Stimulated activated CD8-positive, alpha-beta memory T cell treated with anti-CD3 and anti-CD28 coated beads, Interleukin-4, amount 100 ng/mL, for 48 hours (primary cell): ENCODE results near the gene PSENEN.
A peak's percentile ranks its signal among the peaks of the same experiment; 100 is the strongest.
"Not testable (repeated sequence)": the region's sequence is repeated elsewhere in the genome, so short reads cannot be mapped to it uniquely, and the experiment has no call there.

Experiments used
- DNase-seq: peaks from one replicate; pipeline ENCODE4 v3.0.0-alpha.2; 2020

PSENEN gene

DNA sequence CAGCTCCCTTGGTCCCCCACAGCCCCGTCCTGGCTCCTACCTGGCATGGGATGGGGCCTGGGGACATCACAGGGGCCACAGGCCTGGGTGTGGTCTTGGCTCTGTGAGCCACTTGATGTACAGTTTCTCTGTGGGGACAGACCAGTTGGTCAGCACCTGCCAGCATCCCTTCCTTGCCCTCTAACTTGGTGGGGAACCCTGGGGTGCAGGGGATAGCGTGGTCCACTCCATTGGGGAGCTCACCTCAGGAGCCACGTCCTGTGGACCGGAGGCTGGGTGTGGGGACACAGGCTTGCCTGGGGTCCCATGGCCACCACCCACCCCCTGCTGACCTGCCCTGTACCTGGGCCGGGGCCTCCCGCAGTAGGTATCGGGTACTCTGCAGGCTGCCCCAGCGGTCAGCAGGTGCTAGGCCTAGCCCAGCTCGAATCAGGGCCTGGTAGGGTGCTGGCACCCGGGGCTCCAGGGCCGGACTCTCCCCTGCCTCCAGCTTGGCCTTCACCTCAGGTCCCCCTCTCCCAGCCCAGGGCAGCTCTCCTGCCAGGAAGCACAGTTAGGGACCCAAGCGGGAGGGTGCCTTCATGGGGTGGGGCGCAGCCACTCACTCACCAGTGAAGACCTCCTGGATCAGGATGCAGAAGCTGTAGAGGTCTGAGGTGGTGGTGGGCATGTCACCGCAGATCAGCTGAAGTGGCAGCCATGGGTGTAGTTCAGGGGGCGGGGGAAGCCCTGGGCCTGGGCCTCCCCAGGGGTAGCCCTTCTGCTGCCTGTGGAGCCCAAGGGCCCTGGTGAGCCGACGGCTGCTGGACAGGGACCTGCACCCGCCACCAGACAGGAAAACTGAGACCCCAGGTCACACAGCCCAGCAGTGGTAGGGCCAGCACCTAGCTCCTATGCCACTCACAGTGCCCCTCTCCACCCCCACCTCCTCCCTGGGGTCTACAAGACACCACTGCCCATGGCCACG is 44.8 kb downstream of the PSENEN start:
- no peak for DNase-seq

DNA sequence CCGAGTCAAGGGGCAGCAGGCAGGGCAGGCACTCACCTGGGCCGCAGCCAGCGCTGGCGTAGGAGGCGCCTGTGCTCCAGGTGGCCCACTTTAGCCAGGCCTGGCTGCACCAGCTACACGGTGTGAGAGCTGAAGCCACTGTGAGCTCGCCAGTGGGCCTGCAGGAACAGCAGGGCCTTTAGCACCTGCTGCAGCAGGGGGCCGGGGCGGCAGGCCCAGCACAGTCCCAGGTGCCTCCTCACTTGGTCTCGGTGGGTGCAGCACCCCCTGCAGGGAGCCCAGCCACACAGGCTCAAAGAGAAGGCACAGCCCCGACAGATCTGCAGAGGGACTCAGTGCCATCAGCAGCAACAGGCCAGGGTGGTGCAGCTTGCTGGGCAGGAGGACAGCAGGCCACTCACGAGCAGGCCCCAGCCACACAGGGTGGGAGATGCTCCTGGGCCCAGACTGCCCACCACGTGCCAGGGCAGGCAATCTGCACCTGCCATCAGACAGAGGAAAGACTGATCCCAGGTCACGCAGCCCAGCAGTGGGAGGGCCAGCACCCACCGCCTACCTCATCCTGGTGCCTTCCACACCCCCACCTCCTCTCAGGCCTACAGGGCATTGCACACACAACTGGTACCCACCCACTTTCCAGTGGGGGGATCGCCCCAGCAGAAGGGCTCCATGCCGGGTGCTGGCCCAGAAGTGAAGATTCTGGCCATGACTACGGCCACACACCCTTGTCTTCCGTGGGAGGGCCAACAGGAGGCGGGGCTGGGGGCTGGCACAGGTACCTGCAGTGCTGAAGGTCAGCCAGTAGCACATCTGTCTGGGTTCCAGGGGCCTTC is 45.7 kb downstream of the PSENEN start:
- peak; percentile 32 for DNase-seq

DNA sequence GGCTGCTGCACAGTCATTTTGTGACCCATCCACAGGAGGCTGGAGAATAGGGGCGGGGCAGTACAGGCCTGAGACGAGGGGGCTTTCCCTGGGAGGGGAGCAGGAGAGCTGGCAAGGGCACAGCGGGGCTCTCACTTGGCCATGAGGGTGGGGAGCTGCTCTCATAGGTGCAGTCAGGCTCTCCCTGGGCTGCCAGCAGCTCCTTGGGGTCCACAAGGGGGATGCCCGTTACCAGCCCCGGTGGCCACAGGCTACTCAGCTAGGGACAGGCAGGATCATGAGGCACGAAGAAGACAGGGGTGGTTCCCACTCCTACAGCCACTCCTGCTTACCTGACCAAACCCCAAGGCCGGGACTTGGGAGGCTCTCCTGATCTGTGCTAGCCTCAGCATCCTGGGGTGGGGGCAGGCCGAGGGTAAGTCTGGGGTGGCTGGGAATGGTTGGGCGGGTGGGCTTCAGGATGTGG is 46.4 kb downstream of the PSENEN start:
- DNase-seq, result no peak

DNA sequence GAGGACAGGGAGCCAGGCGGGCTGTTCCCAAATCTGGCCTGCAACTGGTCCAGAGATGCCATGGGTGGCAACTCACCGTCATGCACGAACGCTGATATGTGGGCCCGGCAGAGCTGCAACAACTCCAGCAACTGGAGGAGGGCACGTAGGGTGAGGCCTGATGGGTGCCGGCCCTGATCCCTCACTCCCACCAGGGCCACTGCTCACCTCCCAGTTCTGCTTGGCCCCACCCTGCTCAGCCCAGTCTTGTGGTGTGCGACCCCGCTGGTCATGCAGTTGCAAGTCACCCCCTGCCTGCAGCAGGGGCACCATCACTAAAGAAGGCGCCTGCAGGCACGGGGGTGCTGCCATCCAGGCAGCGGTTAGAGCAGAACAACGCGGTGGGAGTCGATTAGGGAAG is 46.9 kb downstream of the PSENEN start:
- DNase-seq, result no peak

DNA sequence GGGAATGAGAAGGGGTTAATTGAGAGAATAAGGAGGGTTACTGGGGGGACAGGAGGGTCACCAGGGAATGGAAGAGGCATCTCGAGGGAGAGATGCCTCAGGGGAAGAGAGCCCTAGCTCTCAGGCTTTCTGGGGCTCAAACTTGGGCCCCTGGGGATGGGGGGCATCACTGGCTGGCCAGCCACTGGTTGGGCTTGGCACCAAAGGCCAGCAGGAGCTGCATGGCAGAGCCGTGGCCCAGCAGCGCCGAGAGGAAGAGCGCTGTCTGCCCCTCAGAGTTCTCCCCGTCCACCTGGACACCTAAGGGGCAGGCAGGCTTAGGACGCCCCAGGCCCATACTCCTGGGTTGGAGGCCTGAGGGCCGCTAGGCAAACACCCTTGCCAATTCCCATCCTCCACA is 47.4 kb downstream of the PSENEN start:
- DNase-seq, result no peak

DNA sequence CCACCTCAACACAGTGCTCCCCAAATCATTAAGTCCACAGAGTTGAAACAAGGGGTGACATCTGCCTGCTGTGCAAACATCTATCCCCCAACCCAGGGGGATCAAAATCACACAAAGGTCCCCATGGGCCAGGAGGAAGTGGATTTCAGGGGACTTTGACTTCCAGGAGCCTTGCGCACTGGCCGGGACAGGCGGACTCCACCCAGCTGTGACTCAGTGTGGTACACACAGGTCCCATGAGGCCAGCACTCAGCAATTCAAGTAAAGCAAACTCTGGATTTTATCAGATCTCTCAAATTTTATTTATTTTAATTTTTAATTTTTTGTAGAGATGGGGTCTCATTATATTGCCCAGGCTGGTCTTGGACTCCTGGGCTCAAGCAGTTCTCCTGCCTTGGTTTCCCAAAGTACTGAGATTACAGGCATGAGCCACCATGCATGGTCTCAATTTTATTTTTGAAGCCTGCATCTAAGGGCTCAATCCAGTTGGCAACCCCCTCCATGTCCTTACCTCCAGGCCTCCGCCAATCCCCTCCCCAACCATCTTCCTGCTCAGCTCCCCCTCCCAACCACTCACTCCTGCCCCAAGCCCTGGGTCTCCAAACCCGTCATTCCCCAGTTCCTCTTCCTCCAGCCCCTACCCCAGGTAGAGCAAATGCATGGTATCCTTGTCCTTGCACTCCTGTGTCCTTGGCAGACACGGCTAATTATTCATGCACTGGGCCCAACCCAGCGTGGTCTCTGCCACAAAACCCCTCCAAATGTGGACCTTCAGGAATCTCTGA is 48.1 kb downstream of the PSENEN start:
- DNase-seq, result no peak

DNA sequence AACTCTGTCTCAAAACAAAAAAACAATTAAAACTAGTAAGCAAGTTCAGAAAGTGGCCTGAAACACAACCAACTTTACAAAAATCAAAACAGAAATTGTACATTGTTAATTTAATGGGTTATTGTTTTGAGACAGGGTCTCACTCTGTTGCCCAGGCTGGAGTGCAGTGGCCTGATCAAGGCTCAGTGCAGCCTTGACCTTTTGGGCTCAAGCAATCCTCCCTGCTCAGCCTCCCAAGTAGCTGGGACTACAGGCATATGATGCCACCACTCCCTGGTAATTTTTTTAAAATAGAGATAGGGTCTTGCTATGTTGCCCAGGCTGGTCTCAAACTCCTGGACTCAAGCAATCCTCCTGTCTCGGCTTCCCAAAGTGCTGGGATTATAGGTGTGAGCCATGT is 50.1 kb downstream of the PSENEN start:
- not testable (repeated sequence) for DNase-seq
